ENCODE data around the gene C6orf52. TPM values are rescaled to one million over a fixed set of nuclear protein-coding genes. Genes with fewer than 3 reads are reported as not detected.

Gene C6orf52
- total and polyA plus RNA-seq, 9 donors: 0.59 to 2.6 (median 1.5) TPM; not detected in 4

DNA sequence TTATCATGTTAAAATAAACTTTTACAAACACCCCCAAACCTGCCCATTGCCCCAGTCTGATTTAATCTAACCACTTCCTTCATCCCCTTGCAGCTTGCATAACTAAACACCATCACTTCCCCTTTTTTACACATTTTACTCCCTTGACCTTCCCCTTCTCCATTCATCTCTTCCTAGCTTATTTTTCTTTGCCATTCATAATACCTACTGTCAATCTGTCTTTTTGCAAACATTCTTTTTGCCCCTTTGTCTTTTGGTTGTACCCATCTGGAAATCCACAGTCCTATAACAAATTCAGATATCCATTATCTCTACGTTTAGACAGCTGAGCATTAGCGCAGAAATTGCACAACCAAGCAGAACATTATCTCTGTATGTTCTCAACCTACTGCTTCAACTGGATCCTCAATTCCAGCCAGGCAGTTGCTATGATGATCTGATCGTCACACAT is 51.2 kb downstream of the C6orf52 start:
- 50 to 81% (median 59%) methylated on average over 3 of the region's 3 CpGs for WGBS, 3 donors
- H3K36me3 ChIP-seq: no peaks in the 10 kb centered on the region
- intact Hi-C loops (cut with DNase I): no loop called here

DNA sequence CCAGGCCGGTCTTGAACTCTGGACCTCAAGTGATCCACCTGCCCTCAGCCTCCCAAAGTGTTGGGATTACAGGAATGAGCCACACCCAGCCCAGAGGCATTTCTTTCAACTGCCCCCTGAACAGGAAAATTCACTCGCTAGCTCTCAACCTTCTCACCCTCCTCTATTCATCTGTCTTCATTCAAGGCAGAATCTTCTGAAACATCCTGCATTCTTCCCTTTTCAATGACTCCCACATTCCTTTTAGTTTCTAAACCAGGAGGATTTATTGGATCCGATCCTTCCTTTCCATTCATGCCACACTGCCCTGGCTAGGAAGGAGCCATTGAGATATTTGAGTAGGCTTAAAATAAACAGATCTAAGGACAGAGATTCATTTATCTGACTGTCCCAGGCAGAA is 52.9 kb downstream of the C6orf52 start:
- Histone ChIP-seq H3K27me3 (no peaks in the 10 kb centered on the region), H3K36me3 (no peaks in the 10 kb centered on the region), H3K4me1 (ENCODE audit: insufficient read depth) (no peaks in the 10 kb centered on the region), H3K4me3 (no peak overlapping the region), H3K9me3 (no peaks in the 10 kb centered on the region), H3K27ac (no peak overlapping the region)
- no peak for DNase-seq
- intact Hi-C loops (cut with DNase I): no loop called here
- WGBS, 3 donors: 31 to 53% (median 47%) methylated on average over 3 of the region's 3 CpGs
- TF ChIP-seq, protein P1, sequence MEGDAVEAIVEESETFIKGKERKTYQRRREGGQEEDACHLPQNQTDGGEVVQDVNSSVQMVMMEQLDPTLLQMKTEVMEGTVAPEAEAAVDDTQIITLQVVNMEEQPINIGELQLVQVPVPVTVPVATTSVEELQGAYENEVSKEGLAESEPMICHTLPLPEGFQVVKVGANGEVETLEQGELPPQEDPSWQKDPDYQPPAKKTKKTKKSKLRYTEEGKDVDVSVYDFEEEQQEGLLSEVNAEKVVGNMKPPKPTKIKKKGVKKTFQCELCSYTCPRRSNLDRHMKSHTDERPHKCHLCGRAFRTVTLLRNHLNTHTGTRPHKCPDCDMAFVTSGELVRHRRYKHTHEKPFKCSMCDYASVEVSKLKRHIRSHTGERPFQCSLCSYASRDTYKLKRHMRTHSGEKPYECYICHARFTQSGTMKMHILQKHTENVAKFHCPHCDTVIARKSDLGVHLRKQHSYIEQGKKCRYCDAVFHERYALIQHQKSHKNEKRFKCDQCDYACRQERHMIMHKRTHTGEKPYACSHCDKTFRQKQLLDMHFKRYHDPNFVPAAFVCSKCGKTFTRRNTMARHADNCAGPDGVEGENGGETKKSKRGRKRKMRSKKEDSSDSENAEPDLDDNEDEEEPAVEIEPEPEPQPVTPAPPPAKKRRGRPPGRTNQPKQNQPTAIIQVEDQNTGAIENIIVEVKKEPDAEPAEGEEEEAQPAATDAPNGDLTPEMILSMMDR (IDR thresholded peaks at IDR 0.05): no peak
- TF ChIP-seq EP300 (IDR thresholded peaks at IDR 0.05) (no peak), POLR2A (IDR thresholded peaks at IDR 0.05) (no peak)

More for the DNA sequence above, 51.2 kb downstream of the C6orf52 start:
- H3K9me3 ChIP-seq: no peaks in the 10 kb centered on the region
- no peak overlapping the region for H3K27ac ChIP-seq
- TF ChIP-seq, protein P1 (IDR thresholded peaks at IDR 0.05): no peak
- TF ChIP-seq POLR2A (IDR thresholded peaks at IDR 0.05): no peak
- no peak for TF ChIP-seq EP300 (IDR thresholded peaks at IDR 0.05)
- DNase-seq: no peak
- no peak overlapping the region for H3K4me3 ChIP-seq
- no peaks in the 10 kb centered on the region for H3K4me1 ChIP-seq (ENCODE audit: insufficient read depth)
- no peaks in the 10 kb centered on the region for H3K27me3 ChIP-seq

DNA sequence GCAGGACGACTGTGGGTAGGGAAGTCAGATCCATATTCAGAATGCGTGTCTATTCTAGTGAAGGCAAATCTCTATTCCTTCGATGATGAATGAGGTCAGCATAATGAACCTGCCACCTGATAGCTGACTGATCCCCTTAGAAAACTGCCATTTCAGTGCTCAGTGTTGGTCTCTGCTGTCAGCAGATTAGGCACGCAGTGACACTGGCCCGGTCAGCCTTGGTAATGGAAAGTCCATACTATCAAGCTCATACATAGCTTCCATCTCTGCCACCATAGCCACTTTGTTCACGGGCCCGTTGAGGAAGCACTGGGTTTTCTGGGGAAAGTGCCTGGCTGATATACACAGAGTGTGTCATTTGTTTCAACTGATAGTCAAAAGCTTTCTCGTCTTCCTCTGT is 54.0 kb downstream of the C6orf52 start:
- Histone ChIP-seq H3K27ac (no peak overlapping the region), H3K36me3 (no peaks in the 10 kb centered on the region), H3K9me3 (no peaks in the 10 kb centered on the region), H3K4me3 (no peak overlapping the region), H3K4me1 (ENCODE audit: insufficient read depth) (no peaks in the 10 kb centered on the region), H3K27me3 (no peaks in the 10 kb centered on the region)
- no peak for DNase-seq
- intact Hi-C loops (cut with DNase I): no loop called here
- 88 to 96% (median 89%) methylated on average over 8 of the region's 8 CpGs for WGBS, 3 donors
- no peak for TF ChIP-seq EP300 (IDR thresholded peaks at IDR 0.05)

DNA sequence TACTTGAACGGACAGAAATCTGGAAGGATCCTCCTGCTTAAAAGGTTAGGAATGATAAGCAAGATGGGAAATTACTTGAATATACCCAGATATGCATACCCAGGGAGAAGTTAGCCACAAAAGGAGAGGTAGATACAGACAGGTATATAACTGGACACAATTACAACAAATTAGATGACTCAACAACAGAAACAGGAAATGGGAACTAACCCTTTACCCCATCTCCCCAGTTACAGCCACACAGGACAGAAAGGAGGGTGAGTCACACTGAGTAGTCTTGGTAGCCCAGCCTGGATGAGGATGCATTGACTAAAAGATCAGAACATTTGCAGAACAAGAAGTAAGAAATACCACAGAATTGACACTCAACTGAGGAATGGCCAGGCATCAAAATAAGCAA is 61.2 kb downstream of the C6orf52 start:
- 63 to 93% (median 75%) methylated on average over 1 of the region's 1 CpG for WGBS, 3 donors
- no peak overlapping the region for H3K4me3 ChIP-seq
- no peaks in the 10 kb centered on the region for H3K27me3 ChIP-seq
- TF ChIP-seq POLR2A (IDR thresholded peaks at IDR 0.05) (no peak), EP300 (IDR thresholded peaks at IDR 0.05) (no peak)
- TF ChIP-seq, protein P1 (IDR thresholded peaks at IDR 0.05): no peak
- DNase-seq: no peak
- intact Hi-C loops (cut with DNase I): no loop called here
- no peaks in the 10 kb centered on the region for H3K4me1 ChIP-seq (ENCODE audit: insufficient read depth)
- no peaks in the 10 kb centered on the region for H3K9me3 ChIP-seq
- H3K27ac ChIP-seq: no peak overlapping the region
- no peaks in the 10 kb centered on the region for H3K36me3 ChIP-seq

DNA sequence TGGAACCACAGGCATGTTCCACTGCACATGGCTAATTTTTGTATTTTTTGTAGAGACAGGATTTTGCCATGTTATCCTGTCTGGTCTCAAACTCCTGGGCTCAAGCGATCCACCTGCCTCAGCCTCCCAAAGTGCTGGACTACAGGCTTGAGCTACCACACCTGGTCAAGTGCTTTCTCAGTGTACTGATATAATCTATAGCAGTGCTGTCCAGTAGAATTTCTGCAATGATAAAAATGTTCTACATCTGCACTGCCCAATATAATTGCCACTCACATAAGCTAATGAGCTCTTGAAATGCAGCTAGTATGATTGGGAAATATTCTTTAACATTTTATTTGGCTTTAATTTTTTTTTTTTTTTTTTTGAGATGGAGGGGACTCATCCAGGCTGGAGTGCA is 64.2 kb downstream of the C6orf52 start:
- 82 to 95% (median 92%) methylated on average over 1 of the region's 1 CpG for WGBS, 3 donors
- DNase-seq: no peak

More for the DNA sequence above, 64.2 kb downstream of the C6orf52 start:
- no peaks in the 10 kb centered on the region for H3K36me3 ChIP-seq
- H3K27me3 ChIP-seq: no peaks in the 10 kb centered on the region
- H3K4me3 ChIP-seq: no peak overlapping the region
- intact Hi-C loops (cut with DNase I): no loop called here
- H3K4me1 ChIP-seq (ENCODE audit: insufficient read depth): no peaks in the 10 kb centered on the region
- H3K9me3 ChIP-seq: no peaks in the 10 kb centered on the region
- TF ChIP-seq EP300 (IDR thresholded peaks at IDR 0.05) (no peak), POLR2A (IDR thresholded peaks at IDR 0.05) (no peak)
- TF ChIP-seq, protein P1 (IDR thresholded peaks at IDR 0.05): no peak
- no peak overlapping the region for H3K27ac ChIP-seq

Measured in ovary (tissue), 9 donors.